SK-N-SH (cell line): ENCODE data around the gene CCDC102B. TPM values are rescaled to one million over a fixed set of nuclear protein-coding genes. Genes with fewer than 3 reads are reported as not detected.
A peak's percentile ranks its signal among the peaks of the same experiment; 100 is the strongest.

ENCODE experiments used
- CTCF ChIA-PET: fragments of 300-600, 350-600 bp; formaldehyde crosslinking; extraction: SDS; loops from one replicate; lab custom pipeline; 2021; lab: Yijun Ruan, JAX
- POLR2A ChIA-PET: fragments of 350-600 bp; sonication (Branson Sonifier 250); formaldehyde crosslinking; extraction: SDS; loops from one replicate; lab custom pipeline; 2020; ENCODE audit warnings: antibody characterized with exemption, inconsistent platforms; lab: Yijun Ruan, JAX
- DNase-seq: peaks from one replicate; pipeline ENCODE4 v3.0.0; 2012
- H2AFZ ChIP-seq: fragments of 200-600 bp; sonication (generic); 2 replicates; pipeline ENCODE4 v1.8.1; 2016; ENCODE audit warnings: antibody characterized with exemption, mild to moderate bottlenecking, low read depth
- H3F3A ChIP-seq: fragments of 200-600 bp; sonication (generic); replicated peaks from 2 replicates; pipeline ENCODE3; 2016; ENCODE audit warnings: antibody characterized with exemption, mild to moderate bottlenecking; ENCODE audit not compliant: insufficient read depth
- H3K27ac ChIP-seq, 2 experiments: fragments of 200-500 bp in 1 of 2; fragments of 200-600 bp in 1 of 2; sonication (Bioruptor generic) in 1 of 2; sonication (generic), shearing (Covaris generic) in 1 of 2; 2 replicates each; pipeline versions ENCODE4 v1.5.1 to v1.6.1; 2014 to 2016; ENCODE audit warnings: low read depth in 2 of 2, inconsistent platforms in 1 of 2, low read length in 1 of 2, mild to moderate bottlenecking in 1 of 2, mixed read lengths in 1 of 2
- H3K27me3 ChIP-seq: fragments of 200-600 bp; sonication (generic), shearing (Covaris generic); 2 replicates; pipeline ENCODE4 v1.6.1; 2016; ENCODE audit warnings: mixed run types; ENCODE audit not compliant: insufficient read depth
- H3K36me3 ChIP-seq, 2 experiments: fragments of 200-500 bp in 1 of 2; fragments of 200-600 bp in 1 of 2; sonication (Bioruptor generic) in 1 of 2; sonication (generic) in 1 of 2; replicated peaks in 1 of 2; 2 replicates each; pipeline versions ENCODE3 to v1.5.1; 2014 to 2016; ENCODE audit warnings: low read length in 1 of 2, mild to moderate bottlenecking in 1 of 2; ENCODE audit not compliant: insufficient read depth in 2 of 2, control insufficient read depth in 1 of 2
- H3K4me1 ChIP-seq, 2 experiments: fragments of 200-500 bp in 1 of 2; fragments of 200-600 bp in 1 of 2; sonication (Bioruptor generic) in 1 of 2; sonication (generic), shearing (Covaris generic) in 1 of 2; 2 replicates each; pipeline versions ENCODE4 v1.5.1 to v1.6.1; 2014 to 2016; ENCODE audit warnings: low read depth in 1 of 2, low read length in 1 of 2, mixed run types in 1 of 2; ENCODE audit not compliant: insufficient read depth in 2 of 2, control insufficient read depth in 1 of 2
- H3K4me2 ChIP-seq: fragments of 200-600 bp; sonication (generic), shearing (Covaris generic); 2 replicates; pipeline ENCODE4 v1.6.1; 2017; ENCODE audit warnings: mixed run types
- H3K4me3 ChIP-seq, 2 experiments: fragments of 200-500 bp in 1 of 2; fragments of 200-600 bp in 1 of 2; sonication (Bioruptor generic) in 1 of 2; sonication (generic), shearing (Covaris generic) in 1 of 2; 2 replicates each; pipeline versions ENCODE4 v1.5.1 to v1.8.1; 2014 to 2016; ENCODE audit warnings: low read depth in 2 of 2, inconsistent platforms in 1 of 2, low read length in 1 of 2, mild to moderate bottlenecking in 1 of 2, mixed read lengths in 1 of 2, moderate library complexity in 1 of 2
- H3K79me2 ChIP-seq: fragments of 200-600 bp; sonication (generic); 2 replicates; pipeline ENCODE4 v1.8.1; 2017; ENCODE audit warnings: mild to moderate bottlenecking; ENCODE audit not compliant: insufficient read depth
- H3K9ac ChIP-seq: fragments of 200-600 bp; sonication (generic); 2 replicates; pipeline ENCODE4 v1.6.1; 2017; ENCODE audit warnings: mixed run types
- H3K9me2 ChIP-seq: fragments of 200-600 bp; sonication (generic); 2 replicates; pipeline ENCODE4 v1.6.1; 2017; ENCODE audit warnings: mixed run types
- H3K9me3 ChIP-seq: fragments of 200-600 bp; sonication (generic); 2 replicates; pipeline ENCODE4 v1.6.1; 2017; ENCODE audit warnings: mixed run types, mild to moderate bottlenecking, moderate library complexity
- H4K20me1 ChIP-seq: fragments of 200-600 bp; sonication (generic); 2 replicates; pipeline ENCODE4 v1.6.1; 2017; ENCODE audit warnings: mild to moderate bottlenecking, mixed run types; ENCODE audit not compliant: insufficient read depth
- CTCF ChIP-seq: fragments of 200-600 bp; sonication (generic); IDR thresholded peaks from 2 replicates; pipeline ENCODE4 v1.6.1; 2017; ENCODE audit warnings: antibody characterized with exemption, mild to moderate bottlenecking, moderate library complexity
- GABPA ChIP-seq: IDR thresholded peaks from 2 replicates; pipeline ENCODE4 v1.4.0; 2012; ENCODE audit warnings: low read depth, mild to moderate bottlenecking
- IRF3 ChIP-seq: fragments of 150-350 bp; IDR thresholded peaks from 2 replicates; pipeline ENCODE4 v1.6.1; 2016; ENCODE audit warnings: mild to moderate bottlenecking, low read depth, low read length
- JUND ChIP-seq: IDR thresholded peaks from 2 replicates; pipeline ENCODE4 v1.4.0; 2012
- MXI1 ChIP-seq: IDR thresholded peaks from 2 replicates; pipeline ENCODE4 v1.6.1; 2012; ENCODE audit warnings: mild to moderate bottlenecking, low read depth, low read length, improper control_type of control experiment
- NFIC ChIP-seq: IDR thresholded peaks from 2 replicates; pipeline ENCODE4 v1.4.0; 2012; ENCODE audit warnings: borderline replicate concordance
- RAD21 ChIP-seq: IDR thresholded peaks from 2 replicates; pipeline ENCODE4 v1.6.1; 2012; ENCODE audit warnings: mild to moderate bottlenecking, low read length
- RCOR1 ChIP-seq: fragments of 150-350 bp; IDR thresholded peaks from 2 replicates; pipeline ENCODE4 v1.6.1; 2017; ENCODE audit warnings: antibody characterized with exemption, low read length
- RXRA ChIP-seq: IDR thresholded peaks from 2 replicates; pipeline ENCODE4 v1.4.0; 2012; ENCODE audit warnings: low read depth, mild to moderate bottlenecking, borderline replicate concordance
- SMC3 ChIP-seq: IDR thresholded peaks from 2 replicates; pipeline ENCODE4 v1.6.1; 2012; ENCODE audit warnings: low read depth, low read length, improper control_type of control experiment
- TEAD4 ChIP-seq: IDR thresholded peaks from 2 replicates; pipeline ENCODE4 v1.4.0; 2012; ENCODE audit warnings: mild to moderate bottlenecking, borderline replicate concordance; ENCODE audit not compliant: insufficient read depth
- USF1 ChIP-seq: IDR thresholded peaks from 2 replicates; pipeline ENCODE4 v1.4.0; 2012; ENCODE audit warnings: low read depth, borderline replicate concordance
- USF2 ChIP-seq: fragments of 150-350 bp; IDR thresholded peaks from 2 replicates; pipeline ENCODE4 v1.6.1; 2017; ENCODE audit warnings: antibody characterized with exemption, low read length, low read depth, borderline replicate concordance
- YY1 ChIP-seq: IDR thresholded peaks from 2 replicates; pipeline ENCODE4 v1.4.0; 2012; ENCODE audit warnings: low read depth, mild to moderate bottlenecking
- polyA plus RNA-seq, 3 experiments: library from polyadenylated mRNA; depleted of rRNA; stranded (reverse); fragments of >200 nt; gene quantifications; 2 replicates each; pipeline ENCODE4 v1.2.3, GENCODE V29; 2012

The CCDC102B gene
- polyA plus RNA-seq, 1 of the 3 experiments (the other 2 are of a cell fraction): 2.0 TPM

GRCh38 chr18:68840554-68841263 lies 42.8 kb downstream of the CCDC102B start (continued):
- TF ChIP-seq RAD21 (no peak), YY1 (no peak), TEAD4 (peak; percentile 40; the same call in 1 of the 2 replicates), CTCF (no peak), MXI1 (no peak), IRF3 (no peak), RCOR1 (no peak)

GRCh38 chr18:68841301-68841700 lies 43.4 kb downstream of the CCDC102B start:
- Histone ChIP-seq H3K36me3 (peaks cover 0 to 4% of the 10 kb centered on the region in 2 experiments), H3K79me2 (no peaks in the 10 kb centered on the region), H3K4me2 (peak overlapping the region; percentile 9; the same call in 1 of the 2 replicates), H3F3A (peaks cover 19% of the 10 kb centered on the region), H2AFZ (peak overlapping the region; percentile 60), H3K27me3 (no peaks in the 10 kb centered on the region), H4K20me1 (no peaks in the 10 kb centered on the region), H3K4me3 (no peak overlapping the region), H3K9me3 (no peaks in the 10 kb centered on the region), H3K9me2 (no peaks in the 10 kb centered on the region), H3K27ac (peak overlapping the region; percentile 69 to 99; a peak in 3 of 4 replicates), H3K4me1 (peaks cover 0 to 12% of the 10 kb centered on the region in 2 experiments; a peak in 3 of 4 replicates), H3K9ac (peak overlapping the region; percentile 41; the same call in 1 of the 2 replicates)
- ChIA-PET CTCF (no interaction called here), POLR2A (no interaction called here)
- TF ChIP-seq USF2 (no peak), NFIC (0 out of 2 replicates have a peak, but pooled peaks have one; percentile 3), USF1 (no peak), SMC3 (no peak), CTCF (no peak), RXRA (no peak), GABPA (no peak), JUND (no peak)
- no peak for DNase-seq
